AG09319 (cell line): ENCODE data around the gene FAM163A.

Experiments
- DNase-seq: peaks from one replicate; pipeline ENCODE4 v3.0.0-alpha.2; 2010; ENCODE audit warnings: low read depth; ENCODE audit errors: extremely low read depth
- TF ChIP-seq, protein P1 (sequence below): IDR thresholded peaks from 2 replicates; pipeline ENCODE4 v1.5.1; 2011; ENCODE audit warnings: low read depth, mild to moderate bottlenecking, inconsistent platforms, low read length, moderate library complexity

The FAM163A gene

DNA sequence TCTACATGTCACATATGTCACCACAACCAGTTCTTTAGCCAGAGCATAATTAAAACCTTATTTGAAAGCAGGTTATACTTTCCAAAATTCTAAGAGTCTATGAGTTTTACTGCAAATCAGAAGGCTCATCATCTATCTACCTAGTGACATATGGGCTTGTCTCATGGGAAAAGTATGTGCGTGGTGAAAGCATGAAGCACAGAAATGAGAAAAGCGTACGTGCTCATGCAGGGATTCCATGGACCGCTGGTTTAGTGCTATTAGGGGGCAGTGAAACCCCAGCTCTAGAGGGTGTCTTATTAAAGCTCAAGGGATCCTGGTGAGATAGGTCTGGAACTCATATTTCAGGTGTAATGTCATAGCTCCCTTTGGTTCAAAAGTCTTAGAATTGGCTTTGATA lies 50.2 kb downstream of the FAM163A start:
- no peak for DNase-seq
- TF ChIP-seq, protein P1, sequence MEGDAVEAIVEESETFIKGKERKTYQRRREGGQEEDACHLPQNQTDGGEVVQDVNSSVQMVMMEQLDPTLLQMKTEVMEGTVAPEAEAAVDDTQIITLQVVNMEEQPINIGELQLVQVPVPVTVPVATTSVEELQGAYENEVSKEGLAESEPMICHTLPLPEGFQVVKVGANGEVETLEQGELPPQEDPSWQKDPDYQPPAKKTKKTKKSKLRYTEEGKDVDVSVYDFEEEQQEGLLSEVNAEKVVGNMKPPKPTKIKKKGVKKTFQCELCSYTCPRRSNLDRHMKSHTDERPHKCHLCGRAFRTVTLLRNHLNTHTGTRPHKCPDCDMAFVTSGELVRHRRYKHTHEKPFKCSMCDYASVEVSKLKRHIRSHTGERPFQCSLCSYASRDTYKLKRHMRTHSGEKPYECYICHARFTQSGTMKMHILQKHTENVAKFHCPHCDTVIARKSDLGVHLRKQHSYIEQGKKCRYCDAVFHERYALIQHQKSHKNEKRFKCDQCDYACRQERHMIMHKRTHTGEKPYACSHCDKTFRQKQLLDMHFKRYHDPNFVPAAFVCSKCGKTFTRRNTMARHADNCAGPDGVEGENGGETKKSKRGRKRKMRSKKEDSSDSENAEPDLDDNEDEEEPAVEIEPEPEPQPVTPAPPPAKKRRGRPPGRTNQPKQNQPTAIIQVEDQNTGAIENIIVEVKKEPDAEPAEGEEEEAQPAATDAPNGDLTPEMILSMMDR: no peak

DNA sequence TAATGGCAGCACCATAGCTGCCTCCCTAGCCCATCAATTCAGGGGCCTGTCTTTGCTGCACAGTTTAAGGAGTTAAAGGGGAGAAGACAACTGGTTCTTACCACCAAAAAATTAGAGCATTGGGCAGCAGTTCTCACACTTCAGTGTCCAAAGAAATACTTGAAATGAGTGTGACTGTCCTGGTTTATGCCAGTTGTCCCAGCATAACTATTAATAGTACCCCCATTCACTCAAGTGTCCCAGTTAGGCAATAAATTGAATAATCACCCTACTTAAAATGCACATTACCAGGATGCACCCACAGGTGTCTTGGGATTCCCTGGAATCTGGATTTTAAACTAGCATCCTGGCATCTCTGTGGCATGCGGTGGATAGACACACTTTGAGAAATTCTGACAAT lies 51.1 kb downstream of the FAM163A start:
- no peak for DNase-seq
- TF ChIP-seq, protein P1: no peak

DNA sequence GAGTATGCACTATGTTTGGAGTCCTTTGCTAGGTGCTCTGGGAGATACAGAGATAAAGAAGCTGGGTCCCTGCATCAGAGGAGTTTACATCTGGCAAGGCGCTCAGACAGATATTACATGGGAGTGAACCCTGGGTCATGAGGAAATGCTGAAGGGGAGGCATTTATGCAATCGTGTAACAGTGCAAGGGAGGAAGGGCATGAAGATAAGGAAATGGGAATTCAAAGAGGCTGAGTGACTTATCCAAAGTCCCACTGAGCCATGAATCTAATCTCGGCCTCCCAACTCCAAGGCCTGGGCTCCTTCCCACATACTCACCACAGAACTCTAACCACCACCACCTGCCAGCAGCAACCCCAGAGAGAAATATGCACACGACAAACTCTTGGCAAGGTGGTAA lies 51.6 kb downstream of the FAM163A start:
- TF ChIP-seq, protein P1: no peak
- DNase-seq: no peak

DNA sequence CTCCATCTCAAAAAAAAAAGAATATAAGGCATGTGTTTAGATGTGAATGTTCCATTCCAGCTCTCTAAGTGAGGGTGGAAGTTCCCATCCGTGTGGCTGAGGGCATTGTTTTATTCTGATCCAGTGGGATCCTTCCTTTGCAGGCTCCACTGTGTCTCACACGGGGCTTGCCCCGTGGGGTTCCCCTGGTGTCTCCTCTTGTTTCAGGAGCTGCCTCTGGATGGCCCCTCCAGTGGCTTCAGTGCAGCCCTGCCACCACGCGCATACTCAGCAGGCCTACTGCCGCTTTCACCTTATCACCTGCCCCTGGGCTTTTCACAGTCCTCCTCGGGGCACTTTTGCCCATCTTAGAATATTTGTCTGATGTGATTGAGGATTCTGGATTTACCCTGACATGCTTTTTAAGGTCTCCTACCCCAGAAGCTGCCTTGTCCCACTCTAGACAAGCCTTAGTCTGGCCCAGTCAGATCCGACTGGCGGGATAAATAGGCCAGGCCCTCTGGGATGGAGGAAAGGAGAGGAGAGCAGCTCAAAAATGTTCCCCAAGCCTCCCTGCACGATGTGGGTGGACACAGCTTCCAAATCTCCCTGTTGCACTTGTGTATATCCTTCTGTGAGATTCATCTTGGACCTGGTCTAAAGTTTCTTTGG lies 55.2 kb downstream of the FAM163A start:
- TF ChIP-seq, protein P1: no peak
- no peak for DNase-seq

DNA sequence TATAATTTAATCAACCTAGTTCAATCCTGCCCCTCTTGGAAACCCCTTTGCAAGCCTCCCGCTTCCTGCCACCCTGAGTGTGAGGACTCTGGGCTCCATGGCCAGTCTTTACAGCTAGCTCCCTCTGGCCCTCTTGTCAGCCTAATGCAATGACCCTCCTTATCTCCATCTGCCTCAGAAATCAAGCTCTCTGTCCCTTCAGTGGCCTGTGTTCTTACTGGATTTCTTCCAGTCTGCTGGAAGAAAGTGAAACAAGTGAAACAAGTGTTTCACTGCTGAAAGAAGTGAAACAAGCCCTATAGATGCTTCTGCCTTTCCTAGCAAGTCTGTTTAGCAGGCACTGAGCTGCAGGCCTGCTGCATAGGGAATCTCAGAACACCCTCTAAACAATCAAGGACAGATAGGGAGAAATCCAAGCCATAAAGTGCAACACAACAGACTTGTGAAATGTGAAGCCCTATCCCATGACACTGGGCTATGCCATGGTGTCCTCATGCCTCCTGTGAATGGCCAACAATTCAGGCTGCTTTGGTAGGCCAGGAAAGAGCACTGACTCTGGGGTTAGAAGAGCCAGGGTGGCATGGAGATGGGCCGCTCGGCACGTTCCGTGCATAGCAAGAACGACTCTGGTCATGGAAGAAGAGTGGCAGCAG lies 55.9 kb downstream of the FAM163A start:
- no peak for DNase-seq
- TF ChIP-seq, protein P1: no peak

DNA sequence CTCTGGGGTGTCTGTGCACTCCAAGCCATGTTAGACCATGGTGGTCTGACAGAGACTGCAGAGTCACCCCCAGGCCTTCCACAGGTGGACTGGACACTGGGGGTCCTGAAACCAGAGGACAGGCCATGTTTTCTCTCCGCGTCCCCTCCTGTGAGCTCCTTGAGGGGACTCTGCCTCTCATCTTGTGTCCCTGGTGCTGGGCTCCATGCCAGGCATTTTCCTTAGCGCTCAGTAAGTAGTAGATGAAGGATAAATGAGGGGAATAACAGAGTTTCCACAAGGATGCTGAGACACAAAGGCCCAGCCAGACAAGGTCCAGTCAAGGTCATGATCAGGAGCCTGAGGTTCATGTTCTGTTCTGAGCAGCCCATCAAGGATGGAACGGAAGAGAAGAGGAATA lies 57.4 kb downstream of the FAM163A start:
- TF ChIP-seq, protein P1: no peak
- DNase-seq: no peak

DNA sequence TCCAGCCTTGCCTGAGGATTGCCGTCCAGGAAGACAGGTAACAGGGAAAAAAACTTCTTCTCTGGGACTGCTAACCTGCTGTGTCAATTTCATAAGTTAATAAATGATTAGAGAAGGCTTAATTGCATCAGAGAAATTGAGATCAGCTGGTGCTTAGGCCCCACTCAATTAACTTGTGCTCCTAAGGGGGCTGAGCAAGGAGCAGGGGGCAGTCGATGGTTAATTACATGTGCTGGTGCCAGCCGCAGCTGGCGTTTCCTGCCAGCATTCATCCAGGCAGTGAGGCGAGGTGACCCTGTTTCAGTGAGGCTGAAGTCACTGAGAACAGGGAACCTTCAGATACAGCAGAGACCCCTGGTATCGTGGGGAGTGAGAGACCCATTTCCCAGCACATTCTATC lies 60.0 kb downstream of the FAM163A start:
- DNase-seq: no peak

More for the DNA sequence above, 60.0 kb downstream of the FAM163A start:
- TF ChIP-seq, protein P1: no peak
